HG02798 (cell line): ENCODE measurements around the gene CACNA1C.
A peak's percentile ranks its signal among the peaks of the same experiment; 100 is the strongest.

Source experiments
- ATAC-seq: cut with Tn5 transposase; IDR thresholded peaks from one replicate; pipeline ENCODE4 v1.9.1; 2021; ENCODE audit warnings: mild to moderate bottlenecking; ENCODE audit not compliant: unreplicated experiment, poor library complexity

The CACNA1C gene

GRCh38 chr12:2581293-2582045 is 528.7 kb downstream of the CACNA1C start:
- ATAC-seq = no peak

GRCh38 chr12:2582631-2583030 is 529.8 kb downstream of the CACNA1C start:
- ATAC-seq = no peak

- no peak for ATAC-seq
Observed at GRCh38 chr12:2583091-2583497, 530.3 kb downstream of the CACNA1C start.

GRCh38 chr12:2583642-2584401 is 531.0 kb downstream of the CACNA1C start:
- ATAC-seq = no peak

GRCh38 chr12:2586156-2587038 is 533.6 kb downstream of the CACNA1C start:
- no peak for ATAC-seq

GRCh38 chr12:2588345-2588744 is 535.6 kb downstream of the CACNA1C start:
- no peak for ATAC-seq

- ATAC-seq = no peak
Observed at GRCh38 chr12:2589381-2589780, 536.6 kb downstream of the CACNA1C start.

- no peak for ATAC-seq
Observed at GRCh38 chr12:2593045-2593444, 540.3 kb downstream of the CACNA1C start.

GRCh38 chr12:2596441-2596840 is 543.7 kb downstream of the CACNA1C start:
- ATAC-seq = no peak

GRCh38 chr12:2605301-2605700 is 552.5 kb downstream of the CACNA1C start:
- no peak for ATAC-seq

GRCh38 chr12:2606186-2606910 is 553.6 kb downstream of the CACNA1C start:
- no peak for ATAC-seq

GRCh38 chr12:2607881-2608607 is 555.3 kb downstream of the CACNA1C start:
- no peak for ATAC-seq

GRCh38 chr12:2608608-2608945 is 555.8 kb downstream of the CACNA1C start:
- no peak for ATAC-seq

- no peak for ATAC-seq
Observed at GRCh38 chr12:2609020-2609419, 556.2 kb downstream of the CACNA1C start.

- ATAC-seq = no peak
Observed at GRCh38 chr12:2610358-2610757, 557.6 kb downstream of the CACNA1C start.

- peak; percentile 52 for ATAC-seq
Observed at GRCh38 chr12:2613326-2614073, 560.7 kb downstream of the CACNA1C start.

GRCh38 chr12:2614341-2614740 is 561.6 kb downstream of the CACNA1C start:
- no peak for ATAC-seq

- ATAC-seq = no peak
Observed at GRCh38 chr12:2615665-2616402, 563.0 kb downstream of the CACNA1C start.
